SU-DHL-6 (cell line): ENCODE data around the gene BNC1.

Source experiments
- CTCF ChIP-seq: fragments of 200-600 bp; sonication (generic); IDR thresholded peaks from one replicate; pipeline ENCODE4 v1.5.1; 2017; ENCODE audit warnings: antibody characterized with exemption, mild to moderate bottlenecking, low read length, moderate library complexity; ENCODE audit not compliant: insufficient read depth, poor library complexity, severe bottlenecking
- EZH2phosphoT487 ChIP-seq: fragments of 200-600 bp; sonication (generic), shearing (Covaris generic); conservative IDR thresholded peaks from 2 replicates; pipeline ENCODE4 v1.6.1; 2018; ENCODE audit warnings: mild to moderate bottlenecking, antibody characterized with exemption, low read length, moderate library complexity, mixed read lengths

DNA sequence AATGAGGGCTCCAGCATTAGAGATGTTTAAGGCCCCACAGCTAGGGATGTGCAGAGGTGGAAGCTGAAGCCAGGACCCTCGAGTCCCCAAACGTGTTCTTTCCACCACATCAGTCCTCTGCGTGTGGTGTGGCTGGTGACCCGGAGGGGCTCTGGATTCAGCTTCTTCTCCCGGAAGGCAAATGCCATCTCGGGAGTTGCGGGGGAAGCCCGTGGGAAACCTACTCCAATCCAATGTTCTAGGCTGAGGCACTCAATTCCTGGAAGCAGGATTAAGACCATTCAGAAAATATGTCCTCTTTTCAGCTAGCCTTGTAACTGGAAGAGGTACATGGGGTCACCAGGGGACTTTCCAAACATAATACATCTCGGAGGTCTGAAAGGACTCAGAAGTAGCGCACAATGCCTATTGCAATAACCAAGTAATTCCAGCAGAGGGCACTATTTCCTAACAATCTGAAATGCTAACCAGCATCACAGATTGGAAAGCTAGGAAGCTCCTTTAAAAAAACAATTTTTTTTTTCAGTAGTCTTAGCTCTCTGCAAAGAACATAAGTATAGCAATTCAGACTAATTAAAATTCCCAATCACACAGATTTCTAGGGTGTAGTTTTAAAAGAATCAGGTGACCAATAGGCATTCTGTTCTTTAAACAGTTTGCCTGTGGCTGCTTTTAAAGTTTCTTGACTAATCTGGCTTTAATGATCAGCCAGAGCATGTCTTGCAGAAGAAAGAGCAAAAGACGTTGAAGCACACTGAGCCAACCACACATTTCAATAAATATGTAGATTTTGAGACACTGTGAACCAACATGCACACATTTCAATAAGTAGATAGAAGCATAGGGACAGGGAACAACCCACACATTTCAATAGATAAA lies 36.1 kb downstream of the BNC1 start:
- TF ChIP-seq CTCF (peak; percentile 55), EZH2phosphoT487 (no peak)
